D721Med (cell line): ENCODE measurements around the gene TPGS2.
A peak's percentile ranks its signal among the peaks of the same experiment; 100 is the strongest.
"Not testable (repeated sequence)": the region's sequence is repeated elsewhere in the genome, so short reads cannot be mapped to it uniquely, and the experiment has no call there.

ENCODE experiments used
- DNase-seq: peaks from one replicate; pipeline ENCODE4 v3.0.0; 2011; ENCODE audit warnings: low spot score; ENCODE audit not compliant: insufficient read length
- FAIRE-seq: peaks from 2 replicates; lab custom pipeline; 2011; peaks lifted over from hg19 to GRCh38; lab: Jason Lieb, UNC
- TF ChIP-seq, protein P1 (sequence below): IDR thresholded peaks from 2 replicates; pipeline ENCODE4 v1.5.1; 2012; ENCODE audit warnings: mild to moderate bottlenecking, control low read depth; ENCODE audit not compliant: insufficient read depth; ENCODE audit errors: missing control alignments

The TPGS2 gene

DNA sequence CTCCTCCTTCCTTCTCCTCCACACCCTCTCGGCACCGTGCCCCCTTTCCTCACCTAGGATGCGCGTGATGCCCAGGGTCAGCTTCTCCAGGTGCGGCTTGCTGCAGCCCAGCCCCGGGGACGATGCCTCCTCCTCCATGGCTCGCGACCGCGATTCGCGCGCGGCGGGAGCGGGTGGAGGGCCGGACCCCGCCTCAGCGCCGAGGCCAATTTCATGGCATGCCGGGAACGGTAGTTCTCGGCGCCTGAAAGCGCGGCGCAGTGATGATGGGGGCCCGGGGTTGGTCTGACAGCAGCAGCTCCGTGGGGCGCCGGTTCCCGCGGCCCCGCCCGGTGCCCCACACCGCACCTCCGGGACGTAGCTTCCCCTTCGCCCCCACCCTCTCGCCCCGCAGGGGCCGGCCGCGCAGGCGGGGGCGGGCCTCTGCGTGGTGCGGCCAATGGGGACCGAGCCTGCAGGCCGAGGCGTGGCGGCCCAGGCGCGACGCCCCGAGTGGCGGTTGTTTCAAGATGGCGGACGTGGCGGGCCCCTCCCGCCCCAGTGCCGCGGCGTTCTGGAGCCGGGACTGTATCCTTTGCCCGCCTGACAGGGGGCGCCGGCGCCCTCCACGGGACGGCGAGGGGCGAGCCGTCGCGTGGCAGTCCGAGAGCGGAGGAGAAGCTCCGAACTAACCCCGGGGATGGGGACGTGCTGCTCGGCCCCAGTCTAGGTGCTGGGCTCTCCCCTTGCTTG lies at the start of gene TPGS2, which contains the start of gene KIAA1328:
Gene TPGS2 (minus strand): TSS at position 373 of the 732 bp plus-strand sequence. CDS start 235 bp downstream, at position 138.
Gene KIAA1328 (plus strand): TSS at position 498 of the 732 bp plus-strand sequence. CDS start 12 bp downstream, at position 510.
- DNase-seq (peak; percentile 93), FAIRE-seq (no peak)
- TF ChIP-seq, protein P1, sequence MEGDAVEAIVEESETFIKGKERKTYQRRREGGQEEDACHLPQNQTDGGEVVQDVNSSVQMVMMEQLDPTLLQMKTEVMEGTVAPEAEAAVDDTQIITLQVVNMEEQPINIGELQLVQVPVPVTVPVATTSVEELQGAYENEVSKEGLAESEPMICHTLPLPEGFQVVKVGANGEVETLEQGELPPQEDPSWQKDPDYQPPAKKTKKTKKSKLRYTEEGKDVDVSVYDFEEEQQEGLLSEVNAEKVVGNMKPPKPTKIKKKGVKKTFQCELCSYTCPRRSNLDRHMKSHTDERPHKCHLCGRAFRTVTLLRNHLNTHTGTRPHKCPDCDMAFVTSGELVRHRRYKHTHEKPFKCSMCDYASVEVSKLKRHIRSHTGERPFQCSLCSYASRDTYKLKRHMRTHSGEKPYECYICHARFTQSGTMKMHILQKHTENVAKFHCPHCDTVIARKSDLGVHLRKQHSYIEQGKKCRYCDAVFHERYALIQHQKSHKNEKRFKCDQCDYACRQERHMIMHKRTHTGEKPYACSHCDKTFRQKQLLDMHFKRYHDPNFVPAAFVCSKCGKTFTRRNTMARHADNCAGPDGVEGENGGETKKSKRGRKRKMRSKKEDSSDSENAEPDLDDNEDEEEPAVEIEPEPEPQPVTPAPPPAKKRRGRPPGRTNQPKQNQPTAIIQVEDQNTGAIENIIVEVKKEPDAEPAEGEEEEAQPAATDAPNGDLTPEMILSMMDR, result peak; percentile 46

DNA sequence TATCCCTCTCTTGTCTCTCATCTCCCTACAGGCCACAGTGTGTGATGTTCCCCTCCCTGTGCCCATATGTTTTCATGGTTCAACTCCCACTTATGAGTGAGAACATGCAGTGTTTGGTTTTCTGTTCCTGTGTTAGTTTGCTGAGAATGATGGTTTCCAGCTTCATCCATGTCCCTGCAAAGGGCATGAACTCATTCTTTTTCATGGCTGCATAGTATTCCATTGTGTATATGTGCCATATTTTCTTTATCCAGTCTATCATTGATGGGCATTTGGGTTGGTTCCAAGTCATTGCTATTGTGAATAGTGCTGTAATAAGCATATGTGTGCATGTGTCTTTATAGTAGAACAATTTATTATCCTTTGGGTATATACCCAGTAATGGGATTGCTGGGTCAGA lies 45.0 kb upstream of the TPGS2 start:
- not testable (repeated sequence) for FAIRE-seq, DNase-seq

- no peak for DNase-seq
- no peak for FAIRE-seq
- TF ChIP-seq, protein P1, result no peak
Observed at GRCh38 chr18:36872329-36872728, 43.5 kb upstream of the TPGS2 start.

- TF ChIP-seq, protein P1, result no peak
- FAIRE-seq (no peak), DNase-seq (no peak)
Observed at GRCh38 chr18:36871801-36872200, 43.0 kb upstream of the TPGS2 start.

GRCh38 chr18:36867056-36867455 lies 38.3 kb upstream of the TPGS2 start:
- TF ChIP-seq, protein P1, result no peak
- no peak for DNase-seq
- FAIRE-seq, result peak; percentile 6

- DNase-seq, result no peak
- TF ChIP-seq, protein P1, result no peak
- FAIRE-seq, result peak; percentile 89
Observed at GRCh38 chr18:36862182-36862581, 33.4 kb upstream of the TPGS2 start.

DNA sequence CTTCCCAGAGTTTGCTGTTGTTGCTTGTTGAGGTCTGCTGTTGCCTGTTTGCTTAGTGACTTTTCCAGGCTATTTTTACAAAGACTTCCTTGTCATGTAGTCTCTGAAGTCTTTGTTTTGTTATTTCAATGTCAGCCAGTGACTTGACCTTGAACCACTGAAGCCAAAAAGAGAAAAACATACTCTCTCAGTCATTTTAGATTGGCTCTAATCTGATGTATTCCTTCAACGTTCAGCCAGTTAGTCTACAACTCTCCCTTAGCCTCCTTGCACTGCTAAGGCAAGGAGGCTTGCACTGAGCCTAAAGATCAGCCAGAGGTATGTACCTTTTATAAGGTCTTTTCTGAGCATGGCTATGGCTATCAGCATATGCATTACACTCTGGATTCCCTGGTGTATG lies 28.0 kb upstream of the TPGS2 start:
- FAIRE-seq (no peak), DNase-seq (no peak)
- TF ChIP-seq, protein P1, result no peak
